Vagina (tissue), 2 donors: ENCODE measurements around the gene RABGEF1.

Experiments used
- CTCF ChIP-seq, 3 experiments: fragments of 450-650 bp in 2 of 3; fragments of 200-600 bp in 1 of 3; sonication (generic) in 1 of 3; IDR thresholded peaks; one replicate each; pipeline ENCODE4 v1.5.1; 2017 to 2019; ENCODE audit warnings: antibody characterized with exemption in 3 of 3, mild to moderate bottlenecking in 2 of 3, moderate library complexity in 2 of 3
- POLR2A ChIP-seq, 2 donors: fragments of 450-650 bp; IDR thresholded peaks; one replicate each; pipeline ENCODE4 v1.6.1; 2017; ENCODE audit warnings: antibody characterized with exemption in 2 of 2, mild to moderate bottlenecking in 2 of 2, moderate library complexity in 2 of 2
- POLR2AphosphoS5 ChIP-seq, 2 donors: sonication (generic); formaldehyde crosslinking; IDR thresholded peaks; one replicate each; pipeline ENCODE4 v1.9.0; 2017; ENCODE audit warnings: antibody characterized with exemption in 2 of 2, mild to moderate bottlenecking in 2 of 2, low read depth in 1 of 2; ENCODE audit not compliant: insufficient read depth in 1 of 2

GRCh38 chr7:66728571-66728970, 12.0 kb upstream of the RABGEF1 start:
- no peak for TF ChIP-seq CTCF (IDR thresholded peaks at IDR 0.05)
- no peak for TF ChIP-seq POLR2AphosphoS5 (IDR thresholded peaks at IDR 0.05; ENCODE audit: insufficient read depth in 1 of 2, low read depth in 1 of 2)
- no peak for TF ChIP-seq POLR2A (IDR thresholded peaks at IDR 0.05)
